SKM-1 treated with dmso at 0.1 percent for 144 hours (cell line): ENCODE data around the gene ZFP64.
"Not testable (repeated sequence)": the region's sequence is repeated elsewhere in the genome, so short reads cannot be mapped to it uniquely, and the experiment has no call there.

Experiments used
- DNase-seq: peaks from one replicate; lab custom pipeline; 2025; ENCODE audit not compliant: unreplicated experiment; lab: John Stamatoyannopoulos, UW

Gene ZFP64

DNA sequence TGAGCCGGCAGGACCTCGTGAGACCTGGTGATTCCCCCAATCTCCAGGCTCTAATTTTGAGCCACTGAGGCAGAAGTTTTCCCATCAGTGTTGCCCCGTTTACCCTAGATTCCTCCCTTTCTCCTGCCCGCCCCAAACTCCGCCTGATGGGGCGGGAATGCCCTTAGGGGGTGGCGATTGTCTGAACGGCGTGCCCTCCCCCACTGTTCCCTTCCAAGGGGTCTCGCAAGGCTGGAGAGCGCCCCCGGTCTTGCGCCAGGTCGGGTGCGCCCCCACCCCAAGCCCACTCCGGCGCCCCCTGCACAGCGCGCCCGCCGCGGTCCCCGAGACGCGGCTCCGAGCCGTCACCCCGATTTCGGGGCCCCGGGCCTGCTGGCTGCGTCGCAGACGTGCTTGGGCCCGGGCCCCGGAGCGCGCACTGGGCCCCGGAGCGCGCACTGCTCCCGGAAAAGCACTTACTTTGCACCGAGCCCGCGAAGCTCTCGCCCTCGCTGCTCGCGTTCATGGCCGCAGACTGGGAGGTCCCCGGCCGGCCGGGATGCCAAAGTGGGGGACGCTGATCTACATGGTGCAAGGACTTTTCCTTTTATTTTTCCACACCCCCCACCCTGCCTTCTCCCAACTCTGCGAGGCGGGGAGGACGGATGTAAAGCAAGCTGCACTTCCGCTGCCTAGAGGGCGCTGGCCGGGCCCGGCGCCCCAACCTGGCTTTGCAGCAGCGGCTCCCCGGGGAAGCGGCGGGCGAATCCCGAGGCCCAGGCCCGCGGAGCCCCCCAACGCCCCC, at the start of gene ZFP64:
ZFP64 (minus strand) TSS at position 648 of the 784 bp plus-strand sequence; CDS start at position 505, 143 bp downstream.
- DNase-seq, result peak; percentile 41

DNA sequence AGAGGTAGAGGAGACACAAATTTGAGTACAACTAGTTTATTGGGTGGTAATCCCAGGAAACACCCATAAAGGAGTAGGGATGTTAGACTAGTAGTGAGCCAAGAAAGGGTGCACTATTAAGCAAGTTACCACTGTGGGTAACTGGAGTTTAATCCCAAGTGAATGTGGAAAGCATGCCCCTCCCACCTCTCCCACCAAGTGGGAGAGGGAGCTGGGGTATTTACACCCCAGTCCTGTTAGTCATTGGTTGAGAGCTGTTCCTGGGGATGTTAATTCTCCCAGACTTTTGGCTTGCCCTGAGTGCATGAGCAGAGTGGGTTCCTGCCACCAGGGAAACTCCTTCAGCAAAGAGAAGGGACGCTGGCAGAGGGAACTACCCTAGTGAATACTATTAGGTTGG, 49.2 kb upstream of the ZFP64 start:
- DNase-seq, result no peak

GRCh38 chr20:52239102-52239501, 47.5 kb upstream of the ZFP64 start:
- DNase-seq, result no peak

DNA sequence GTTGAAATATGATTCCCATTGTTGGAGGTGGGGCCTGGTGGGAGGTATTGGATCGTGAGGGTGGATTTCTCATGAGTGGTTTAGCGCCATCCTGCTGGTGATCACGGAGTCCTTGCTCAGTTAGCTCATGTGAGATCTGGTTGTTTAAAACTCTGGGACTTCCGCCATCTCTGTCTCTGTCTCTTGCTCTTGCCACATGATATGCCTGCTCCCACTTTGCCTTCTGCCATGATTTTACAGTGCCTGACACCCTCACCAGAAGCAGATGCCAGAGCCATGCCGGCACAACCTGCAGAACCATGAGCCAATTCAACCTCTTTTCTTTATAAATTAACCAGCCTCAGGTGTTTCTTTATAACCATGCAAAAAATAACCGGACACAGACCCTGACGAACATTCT, 44.7 kb upstream of the ZFP64 start:
- DNase-seq, result no peak

GRCh38 chr20:52235129-52235528, 43.5 kb upstream of the ZFP64 start:
- no peak for DNase-seq

DNA sequence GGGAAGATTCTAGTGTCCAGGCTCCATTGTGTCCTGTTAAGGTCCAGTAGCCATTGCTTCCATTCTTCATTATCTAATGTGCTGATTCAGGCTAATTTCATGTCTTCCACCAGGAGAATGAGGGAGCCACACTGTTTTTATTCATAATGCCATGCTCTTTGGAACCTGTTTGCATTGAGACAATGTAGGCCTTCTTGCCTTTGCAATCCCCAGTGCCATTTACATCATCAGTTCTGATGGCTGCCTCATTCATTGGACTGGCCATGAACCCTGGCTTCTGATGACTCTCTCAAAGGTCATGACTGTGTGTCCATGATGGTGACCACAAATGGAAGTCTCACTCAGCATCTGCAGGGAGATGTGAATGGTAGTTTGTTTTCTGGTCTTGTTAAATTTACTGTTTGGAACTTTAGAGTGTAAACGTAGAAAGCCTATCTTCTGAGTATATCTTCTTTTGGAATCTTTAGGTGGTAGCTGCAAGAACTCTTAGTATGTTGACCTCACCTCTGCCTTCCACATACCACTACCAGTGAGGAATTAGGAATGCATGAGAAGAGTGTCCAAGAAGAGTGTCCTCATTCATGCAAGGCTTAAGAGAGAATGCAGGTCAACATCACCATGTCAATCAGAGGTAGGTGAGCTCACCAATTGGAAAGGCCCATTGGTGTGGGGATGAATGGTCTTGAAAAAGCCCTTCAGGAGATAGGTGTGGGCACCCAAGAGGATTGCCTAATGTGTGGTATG, 42.9 kb upstream of the ZFP64 start:
- no peak for DNase-seq

DNA sequence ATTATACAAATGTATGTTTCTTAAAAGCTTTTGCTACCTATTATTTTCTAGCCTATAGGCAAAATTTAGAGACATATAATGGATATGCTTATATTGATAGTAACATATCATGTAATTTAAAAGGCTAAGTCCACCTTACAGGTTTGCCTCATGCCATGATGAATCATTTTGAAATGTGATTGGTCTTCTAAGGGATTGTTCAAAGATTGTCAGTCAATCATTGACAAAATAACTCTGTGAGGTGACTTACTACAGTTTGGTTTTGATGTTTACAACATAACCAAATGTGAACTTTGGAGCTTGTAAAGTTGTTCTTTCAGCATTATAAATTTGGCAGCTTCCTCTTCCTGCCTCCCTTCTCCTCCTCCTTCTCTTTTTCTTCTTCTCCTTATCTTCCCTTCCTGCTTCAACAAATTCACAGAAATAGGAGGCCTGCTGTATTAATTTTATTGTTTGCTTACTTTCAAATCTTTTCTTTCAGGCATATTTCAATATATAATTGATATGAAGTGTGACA, 39.7 kb upstream of the ZFP64 start:
- no peak for DNase-seq

DNA sequence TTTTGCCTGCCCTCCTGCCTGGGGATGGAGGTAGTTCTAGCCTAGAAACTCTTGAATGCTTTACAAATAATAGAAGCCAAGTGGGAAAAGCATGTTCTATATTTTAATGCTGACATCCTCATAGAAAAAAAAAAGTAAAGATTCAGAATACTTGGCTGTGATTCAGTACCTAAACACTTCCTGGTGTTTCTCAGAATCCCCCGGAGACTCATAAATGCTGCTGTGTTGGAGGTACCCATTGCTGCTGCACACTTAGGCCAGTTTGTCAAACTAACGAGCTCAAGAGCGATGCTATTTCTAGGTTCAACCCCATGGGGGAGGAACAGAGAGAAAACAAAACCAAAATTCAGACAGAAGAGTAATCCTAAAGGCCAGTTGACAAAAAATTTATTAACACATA, 38.8 kb upstream of the ZFP64 start:
- no peak for DNase-seq

DNA sequence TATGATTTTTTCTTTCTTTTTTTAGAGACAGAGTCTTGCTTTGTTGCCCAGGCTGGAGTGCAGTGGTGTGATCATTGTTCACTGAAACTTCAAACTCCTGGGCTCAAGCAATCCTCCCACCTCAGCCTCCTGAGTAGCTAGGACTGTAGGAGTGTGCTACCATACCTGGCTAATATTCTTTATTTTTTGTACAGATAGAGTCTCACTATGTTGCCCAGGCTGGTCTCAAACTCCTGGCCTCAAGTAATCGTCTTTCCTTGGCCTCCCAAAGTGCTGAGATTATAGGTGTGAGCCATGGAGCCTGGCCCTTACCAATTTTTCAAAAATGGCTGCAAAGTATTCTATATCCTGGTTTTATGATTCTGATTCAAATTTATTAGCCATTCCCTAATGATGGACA, 37.8 kb upstream of the ZFP64 start:
- DNase-seq, result not testable (repeated sequence)

- DNase-seq, result no peak
Observed at GRCh38 chr20:52226370-52226769, 34.8 kb upstream of the ZFP64 start.

DNA sequence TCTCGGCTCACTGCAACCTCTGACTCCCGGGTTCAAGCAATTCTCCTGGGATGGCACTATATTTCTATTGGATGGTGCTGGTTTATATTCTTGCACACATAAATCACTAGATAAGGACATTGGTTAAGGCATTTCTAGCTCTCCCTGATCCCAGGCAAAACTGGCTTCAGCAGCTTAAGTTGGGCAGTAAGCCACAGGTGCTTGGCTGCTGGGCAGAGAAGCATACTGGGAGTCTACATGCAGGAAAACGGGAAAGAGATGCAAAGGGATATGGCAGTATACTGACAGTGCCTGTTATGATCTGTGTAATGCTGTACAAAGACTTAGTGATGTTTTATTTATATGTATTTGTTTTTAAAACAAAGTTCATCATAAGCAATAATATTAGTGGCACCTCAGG, 33.3 kb upstream of the ZFP64 start:
- DNase-seq, result no peak

DNA sequence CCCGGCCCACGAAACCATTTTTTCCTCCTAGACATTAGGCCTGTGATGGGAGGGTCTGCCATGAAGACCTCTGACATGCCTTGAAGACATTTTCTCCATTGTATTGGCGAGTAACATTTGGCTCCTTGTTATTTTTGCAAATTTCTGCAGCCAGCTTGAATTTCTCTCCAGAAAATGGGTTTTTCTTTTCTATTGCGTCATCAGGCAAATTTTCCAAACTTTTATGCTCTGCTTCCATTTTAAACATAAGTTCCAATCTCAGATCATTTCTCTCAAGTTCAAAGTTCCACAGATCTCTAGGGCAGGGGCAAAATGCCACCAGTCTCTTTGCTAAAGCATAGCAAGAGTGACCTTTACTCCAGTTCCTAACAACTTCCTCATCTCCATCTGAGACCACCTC, 29.8 kb upstream of the ZFP64 start:
- not testable (repeated sequence) for DNase-seq

DNA sequence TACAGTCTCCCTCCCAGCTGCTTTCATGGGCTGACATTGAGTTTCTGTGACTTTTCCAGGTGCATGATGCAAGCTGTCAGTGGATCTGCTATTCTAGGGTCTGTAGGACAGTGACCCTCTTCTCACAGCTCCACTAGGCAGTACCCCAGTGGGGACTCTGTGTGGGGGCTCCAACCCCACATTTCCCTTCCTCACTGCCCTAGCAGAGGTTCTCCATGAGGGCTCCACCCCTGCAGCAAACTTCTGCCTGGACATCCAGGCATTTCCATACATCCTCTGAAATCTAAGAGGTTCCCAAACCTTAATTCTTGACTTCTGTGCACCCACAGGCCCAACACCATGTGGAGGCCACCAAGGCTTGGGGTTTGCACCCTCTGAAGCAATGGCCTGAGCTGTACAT, 29.3 kb upstream of the ZFP64 start:
- not testable (repeated sequence) for DNase-seq

GRCh38 chr20:52219441-52219840, 27.9 kb upstream of the ZFP64 start:
- DNase-seq, result no peak

DNA sequence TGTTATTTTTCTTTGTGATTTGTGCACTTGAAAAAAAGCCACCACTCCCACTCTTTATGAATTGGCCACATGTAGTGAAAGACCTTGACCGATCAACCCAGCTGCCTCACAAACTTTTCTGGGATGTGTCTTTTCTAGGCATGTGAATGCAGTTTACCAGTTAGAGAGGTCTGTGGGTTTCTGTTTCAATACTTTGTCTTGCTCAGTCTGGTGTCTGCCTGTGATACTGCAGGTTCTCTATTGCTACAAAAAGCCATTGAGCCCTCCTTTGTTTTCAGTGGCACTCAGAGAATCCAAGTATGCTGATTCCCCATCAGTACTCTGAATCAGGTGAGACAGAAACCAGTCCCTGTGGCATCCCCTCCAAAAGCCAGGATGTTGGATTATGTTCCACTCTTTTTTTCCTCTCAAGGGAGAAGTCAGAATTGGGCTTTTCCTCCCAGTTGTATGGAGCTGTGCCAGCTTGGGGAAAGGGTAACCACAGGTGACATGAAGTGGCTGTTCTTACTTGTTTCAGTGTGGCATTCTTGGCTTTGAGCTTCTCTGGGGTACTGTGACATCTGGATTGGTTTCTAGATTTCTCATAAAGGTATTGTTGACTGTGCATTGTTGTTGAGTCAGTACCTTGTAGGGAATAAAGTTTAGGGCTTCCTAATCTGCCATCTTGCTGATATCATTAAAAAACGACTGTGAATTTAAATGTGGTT, 26.3 kb upstream of the ZFP64 start:
- no peak for DNase-seq

DNA sequence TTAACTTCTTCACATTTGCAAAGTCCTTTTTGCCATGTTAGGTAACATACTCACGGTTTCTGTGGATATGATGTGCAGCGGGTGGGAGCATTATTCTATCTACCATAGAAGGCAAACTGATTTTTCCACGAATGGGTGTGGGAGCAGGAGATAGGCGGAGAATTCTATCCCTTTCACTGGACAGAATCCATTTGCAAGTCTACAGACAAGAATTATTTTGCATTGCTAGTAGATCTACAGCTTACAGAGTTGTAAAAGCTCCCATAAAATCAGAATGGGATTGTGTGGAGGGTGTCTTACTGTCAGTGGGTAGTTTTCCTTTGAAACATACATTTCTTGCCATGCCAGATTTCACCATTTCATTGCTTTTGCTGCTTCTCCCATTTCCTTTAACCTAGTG, 22.4 kb upstream of the ZFP64 start:
- DNase-seq, result no peak

DNA sequence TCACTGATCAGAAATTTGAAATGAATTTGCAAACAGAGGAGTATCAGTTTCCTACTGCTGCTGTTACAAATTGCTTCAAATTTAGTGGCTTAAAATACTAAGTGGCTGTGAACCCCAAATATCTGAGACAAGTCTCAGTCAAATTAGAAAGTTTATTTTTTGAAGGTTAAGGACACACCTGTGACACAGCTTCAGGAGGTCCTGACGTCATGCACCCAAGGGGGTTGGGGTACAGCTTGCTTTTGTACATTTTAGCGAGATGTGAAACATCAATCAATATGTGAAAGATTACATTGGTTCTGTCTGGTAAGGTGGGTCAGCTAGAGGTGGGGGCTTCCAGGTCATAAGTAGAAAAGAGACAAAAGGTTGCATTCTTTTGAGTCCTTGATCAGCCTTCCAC, 21.4 kb upstream of the ZFP64 start:
- no peak for DNase-seq

DNA sequence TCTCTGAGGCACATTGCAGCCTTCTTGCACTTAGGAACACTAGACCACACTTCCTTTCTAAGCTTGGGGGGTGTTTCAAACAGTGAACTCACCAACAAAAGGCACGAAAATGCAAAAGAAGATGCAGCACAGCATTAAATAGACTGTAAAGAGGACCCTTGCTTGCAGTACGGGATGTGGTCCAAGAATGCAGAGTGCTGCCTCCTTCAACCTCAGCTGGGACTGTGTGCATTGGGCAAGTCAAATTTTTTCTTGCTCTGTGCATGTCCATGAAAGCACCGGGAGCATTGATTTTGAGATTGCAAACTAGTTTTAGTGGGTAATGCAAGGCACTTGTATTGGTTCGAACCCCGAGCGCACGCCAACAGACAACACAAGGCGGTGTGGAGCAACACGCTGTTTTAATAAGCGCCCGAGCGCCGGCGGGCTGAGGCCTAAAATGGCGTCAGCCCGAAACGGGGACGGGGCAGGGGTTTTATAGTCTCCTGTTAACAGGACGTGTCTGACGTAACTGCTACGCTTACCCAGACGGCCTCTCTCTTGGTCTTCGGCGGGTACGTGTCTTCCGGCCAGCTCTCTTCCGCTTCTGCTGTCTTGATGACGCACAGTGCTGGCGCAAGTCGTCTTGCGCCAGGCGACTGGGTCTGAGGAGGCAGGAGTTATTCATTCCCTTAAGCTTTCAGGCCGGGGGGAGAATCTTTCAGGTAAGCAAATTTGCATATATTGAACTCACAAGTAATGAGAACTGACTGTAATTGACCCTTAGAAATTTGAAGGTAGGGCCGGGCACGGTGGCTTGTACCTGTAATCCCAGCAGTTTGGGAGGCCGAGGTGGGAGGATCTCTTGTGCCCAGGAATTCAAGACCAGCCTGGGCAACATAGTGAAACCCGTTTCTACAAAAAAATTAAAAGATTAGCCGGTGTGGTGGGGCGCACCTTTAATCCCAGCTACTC, 18.7 kb upstream of the ZFP64 start:
- no peak for DNase-seq

DNA sequence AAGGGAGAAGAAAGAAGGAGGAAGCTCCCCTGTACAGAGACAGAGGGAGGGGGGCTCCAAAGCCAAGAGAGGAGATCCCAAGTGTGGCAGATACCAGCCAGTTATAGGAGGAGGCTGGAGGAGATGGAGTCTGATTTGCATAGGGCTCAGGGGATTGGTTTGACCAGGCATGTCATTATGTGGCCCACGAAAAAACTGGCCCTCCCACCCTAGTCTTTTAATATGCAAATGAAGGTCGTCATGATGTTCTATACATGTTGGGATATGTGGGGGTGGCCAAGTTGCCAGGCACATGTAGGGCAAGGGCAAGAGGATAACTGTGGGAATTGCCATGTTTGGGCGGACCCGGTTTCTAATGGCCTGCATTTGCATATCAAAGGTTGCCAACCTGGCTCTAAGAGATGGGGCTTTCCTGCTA, 17.6 kb upstream of the ZFP64 start:
- no peak for DNase-seq

GRCh38 chr20:52207020-52207810, 15.6 kb upstream of the ZFP64 start:
- no peak for DNase-seq
